ENCODE results near the gene RAP1GDS1. TPM values are rescaled to one million over a fixed set of nuclear protein-coding genes. Genes with fewer than 3 reads are reported as not detected.

Gene RAP1GDS1
- total RNA-seq, 1 experiment from 2014 or later: 40.8 TPM

- no peak for ATAC-seq
- H3K27ac ChIP-seq (ENCODE audit: low read depth, low read length): no peak overlapping the region
- H3K36me3 ChIP-seq (ENCODE audit: control insufficient read depth in 1 of 2, insufficient read depth in 2 of 2, low read length in 2 of 2): no peaks in the 10 kb centered on the region
- ChIA-PET POLR2A (no interaction called here), RAD21 (ENCODE audit: low non-redundant PET in 1 of 2, low total read pairs in 2 of 2, uncharacterized antibody in 2 of 2, unreplicated experiment in 2 of 2) (no interaction called here), CTCF (no interaction called here)
- no peak overlapping the region for H3K4me3 ChIP-seq (replicated peaks in 1 of 2; ENCODE audit: low read depth in 1 of 2, low read length in 2 of 2)
- H3K9ac ChIP-seq (ENCODE audit: low read length): no peak overlapping the region
- TF ChIP-seq ZFX (IDR thresholded peaks at IDR 0.05): no peak
- no TSS peak for BruUV-seq (replicated peaks)
- H4K20me1 ChIP-seq (ENCODE audit: insufficient read depth): no peaks in the 10 kb centered on the region
- no peak overlapping the region for H2AFZ ChIP-seq (ENCODE audit: low read depth, low read length, poor library complexity, severe bottlenecking)
- no peaks in the 10 kb centered on the region for H3K4me1 ChIP-seq (ENCODE audit: control insufficient read depth in 1 of 2, insufficient read depth in 2 of 2, low read length in 2 of 2)
- intact Hi-C loops (cut with micrococcal nuclease): no loop called here
- H3K4me2 ChIP-seq (ENCODE audit: low read length): no peak overlapping the region
- H3K9me3 ChIP-seq (ENCODE audit: control insufficient read depth in 1 of 2, insufficient read depth in 1 of 2, low read depth in 1 of 2, low read length in 2 of 2): 0 out of 4 replicates have a peak, but pooled peaks cover 0 to 4% of the 10 kb centered on the region in 2 experiments
- no peak for DNase-seq (ENCODE audit: low read depth, low spot score)
- peaks cover 31% of the 10 kb centered on the region for H3K79me2 ChIP-seq (ENCODE audit: insufficient read depth, low read length)
- H3K27me3 ChIP-seq (ENCODE audit: insufficient read depth, low read length): no peaks in the 10 kb centered on the region
- H3K9me2 ChIP-seq (ENCODE audit: insufficient read depth): no peaks in the 10 kb centered on the region
Observed at GRCh38 chr4:98300706-98301105, 39.5 kb downstream of the RAP1GDS1 start.

DNA sequence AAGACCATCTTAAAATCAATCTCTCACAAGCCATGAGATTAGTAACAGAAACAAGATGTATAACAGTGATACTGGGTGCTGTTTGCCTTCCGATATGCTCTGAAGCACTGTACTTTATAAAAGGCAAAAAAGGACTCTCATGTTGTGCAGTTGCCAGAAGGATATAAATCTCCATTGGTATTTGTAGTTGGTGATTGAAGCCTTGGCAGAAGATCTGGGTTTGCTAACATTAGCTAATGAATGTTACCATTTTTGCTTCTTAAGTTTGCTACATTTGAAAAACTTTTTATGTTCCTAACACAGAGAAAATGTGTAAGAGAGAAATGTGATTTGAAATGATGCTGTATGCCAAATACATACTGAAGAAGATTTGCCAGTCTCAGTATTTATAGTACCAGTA, 44.4 kb downstream of the RAP1GDS1 start:
- Histone ChIP-seq H3K36me3 (ENCODE audit: control insufficient read depth in 1 of 2, insufficient read depth in 2 of 2, low read length in 2 of 2) (no peaks in the 10 kb centered on the region), H2AFZ (ENCODE audit: low read depth, low read length, poor library complexity, severe bottlenecking) (no peak overlapping the region), H3K4me2 (ENCODE audit: low read length) (no peak overlapping the region), H3K27ac (ENCODE audit: low read depth, low read length) (no peak overlapping the region), H3K79me2 (ENCODE audit: insufficient read depth, low read length) (peaks cover 45% of the 10 kb centered on the region), H4K20me1 (ENCODE audit: insufficient read depth) (no peaks in the 10 kb centered on the region), H3K27me3 (ENCODE audit: insufficient read depth, low read length) (no peaks in the 10 kb centered on the region), H3K9ac (ENCODE audit: low read length) (no peak overlapping the region), H3K4me1 (ENCODE audit: control insufficient read depth in 1 of 2, insufficient read depth in 2 of 2, low read length in 2 of 2) (no peaks in the 10 kb centered on the region), H3K9me2 (ENCODE audit: insufficient read depth) (no peaks in the 10 kb centered on the region), H3K9me3 (ENCODE audit: control insufficient read depth in 1 of 2, insufficient read depth in 1 of 2, low read depth in 1 of 2, low read length in 2 of 2) (0 out of 4 replicates have a peak, but pooled peaks cover 0 to 4% of the 10 kb centered on the region in 2 experiments), H3K4me3 (replicated peaks in 1 of 2; ENCODE audit: low read depth in 1 of 2, low read length in 2 of 2) (no peak overlapping the region)
- DNase-seq (ENCODE audit: low read depth, low spot score) (no peak), ATAC-seq (no peak)
- ChIA-PET RAD21 (ENCODE audit: low non-redundant PET in 1 of 2, low total read pairs in 2 of 2, uncharacterized antibody in 2 of 2, unreplicated experiment in 2 of 2) (no interaction called here), CTCF (no interaction called here), POLR2A (no interaction called here)
- intact Hi-C loops (cut with micrococcal nuclease): no loop called here
- no TSS peak for BruUV-seq (replicated peaks)
- TF ChIP-seq, protein P1, sequence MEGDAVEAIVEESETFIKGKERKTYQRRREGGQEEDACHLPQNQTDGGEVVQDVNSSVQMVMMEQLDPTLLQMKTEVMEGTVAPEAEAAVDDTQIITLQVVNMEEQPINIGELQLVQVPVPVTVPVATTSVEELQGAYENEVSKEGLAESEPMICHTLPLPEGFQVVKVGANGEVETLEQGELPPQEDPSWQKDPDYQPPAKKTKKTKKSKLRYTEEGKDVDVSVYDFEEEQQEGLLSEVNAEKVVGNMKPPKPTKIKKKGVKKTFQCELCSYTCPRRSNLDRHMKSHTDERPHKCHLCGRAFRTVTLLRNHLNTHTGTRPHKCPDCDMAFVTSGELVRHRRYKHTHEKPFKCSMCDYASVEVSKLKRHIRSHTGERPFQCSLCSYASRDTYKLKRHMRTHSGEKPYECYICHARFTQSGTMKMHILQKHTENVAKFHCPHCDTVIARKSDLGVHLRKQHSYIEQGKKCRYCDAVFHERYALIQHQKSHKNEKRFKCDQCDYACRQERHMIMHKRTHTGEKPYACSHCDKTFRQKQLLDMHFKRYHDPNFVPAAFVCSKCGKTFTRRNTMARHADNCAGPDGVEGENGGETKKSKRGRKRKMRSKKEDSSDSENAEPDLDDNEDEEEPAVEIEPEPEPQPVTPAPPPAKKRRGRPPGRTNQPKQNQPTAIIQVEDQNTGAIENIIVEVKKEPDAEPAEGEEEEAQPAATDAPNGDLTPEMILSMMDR (IDR thresholded peaks at IDR 0.05 in 2 of 3, conservative IDR thresholded peaks at IDR 0.05 in 1 of 3; ENCODE audit: borderline replicate concordance in 1 of 3, insufficient read depth in 1 of 3, low read depth in 2 of 3, low read length in 2 of 3): no peak
- no peak for TF ChIP-seq SP1 (IDR thresholded peaks at IDR 0.05; ENCODE audit: low read depth)
- no peak for TF ChIP-seq ZBTB33 (IDR thresholded peaks at IDR 0.05; ENCODE audit: extremely low read depth, insufficient replicate concordance, low read length)
- TF ChIP-seq POLR2AphosphoS5 (IDR thresholded peaks at IDR 0.05; ENCODE audit: low read depth, low read length): no peak
- TF ChIP-seq ELF1 (IDR thresholded peaks at IDR 0.05; ENCODE audit: borderline replicate concordance, low read depth): no peak
- no peak for TF ChIP-seq ZFX (IDR thresholded peaks at IDR 0.05)
- no peak for TF ChIP-seq SRF (IDR thresholded peaks at IDR 0.05; ENCODE audit: low read depth)
- TF ChIP-seq TCF7L2 (IDR thresholded peaks at IDR 0.05; ENCODE audit: borderline replicate concordance, extremely low read depth, insufficient read depth, insufficient read length): no peak
- TF ChIP-seq REST (IDR thresholded peaks at IDR 0.05; ENCODE audit: low read depth): no peak
- TF ChIP-seq CEBPB (IDR thresholded peaks at IDR 0.05; ENCODE audit: low read depth): no peak
- no peak for TF ChIP-seq POLR2A (IDR thresholded peaks at IDR 0.05; ENCODE audit: borderline replicate concordance, extremely low read depth, insufficient read depth, insufficient read length)
- no peak for TF ChIP-seq EZH2 (IDR thresholded peaks at IDR 0.05)
- no peak for TF ChIP-seq ATF3 (IDR thresholded peaks at IDR 0.05)
- no peak for TF ChIP-seq FOSL1 (IDR thresholded peaks at IDR 0.05; ENCODE audit: low read depth)
